SJCRH30 (cell line): ENCODE data around the gene CAMK2D. TPM values are rescaled to one million over a fixed set of nuclear protein-coding genes. Genes with fewer than 3 reads are reported as not detected.

ENCODE experiments used
- DNase-seq, 2 experiments: peaks; one replicate each; pipeline ENCODE4 v3.0.0-alpha.2; 2015 to 2020
- H3K27ac ChIP-seq: fragments of 250-450 bp; sonication (Bioruptor Pico); 2 replicates; pipeline ENCODE4 v1.5.1; 2020; ENCODE audit warnings: mild to moderate bottlenecking, moderate library complexity
- H3K27me3 ChIP-seq: fragments of 250-450 bp; sonication (Bioruptor Pico); 2 replicates; pipeline ENCODE4 v1.5.1; 2020; ENCODE audit warnings: mild to moderate bottlenecking, moderate library complexity
- H3K36me3 ChIP-seq: fragments of 250-450 bp; sonication (Bioruptor Pico); 2 replicates; pipeline ENCODE4 v1.5.1; 2020; ENCODE audit warnings: mild to moderate bottlenecking, moderate library complexity
- H3K4me1 ChIP-seq: fragments of 250-450 bp; sonication (Bioruptor Pico); 2 replicates; pipeline ENCODE4 v1.5.1; 2020; ENCODE audit warnings: mild to moderate bottlenecking, moderate library complexity
- H3K4me3 ChIP-seq: fragments of 250-450 bp; sonication (Bioruptor Pico); 2 replicates; pipeline ENCODE4 v1.5.1; 2020; ENCODE audit warnings: mild to moderate bottlenecking, moderate library complexity
- H3K9me3 ChIP-seq: fragments of 250-450 bp; sonication (Bioruptor Pico); replicated peaks from 2 replicates; pipeline ENCODE4 v1.5.1; 2020; ENCODE audit warnings: mild to moderate bottlenecking, moderate library complexity
- total RNA-seq: library from RNA; depleted of rRNA; stranded (reverse); fragments of >200 nt; shearing (Covaris generic); gene quantifications from 2 replicates; pipeline ENCODE4 v1.2.3, GENCODE V29; 2014

Gene CAMK2D
- total RNA-seq, 1 experiment from 2014 or later: 36.4 TPM

GRCh38 chr4:113591982-113592381 lies 169.6 kb downstream of the CAMK2D start:
- no peaks in the 10 kb centered on the region for H3K36me3 ChIP-seq
- no peak overlapping the region for H3K27ac ChIP-seq
- no peaks in the 10 kb centered on the region for H3K27me3 ChIP-seq
- peak in 1 of 2 experiments; percentile 51 for DNase-seq
- H3K4me1 ChIP-seq: peaks cover 8% of the 10 kb centered on the region; the same call in 1 of the 2 replicates
- no peak overlapping the region for H3K4me3 ChIP-seq
- no peaks in the 10 kb centered on the region for H3K9me3 ChIP-seq

GRCh38 chr4:113588895-113589668 lies 172.5 kb downstream of the CAMK2D start:
- no peaks in the 10 kb centered on the region for H3K9me3 ChIP-seq
- no peaks in the 10 kb centered on the region for H3K27me3 ChIP-seq
- no peak overlapping the region for H3K4me3 ChIP-seq
- no peak for DNase-seq
- no peaks in the 10 kb centered on the region for H3K36me3 ChIP-seq
- H3K27ac ChIP-seq: no peak overlapping the region
- H3K4me1 ChIP-seq: peaks cover 17% of the 10 kb centered on the region

GRCh38 chr4:113587640-113588275 lies 173.8 kb downstream of the CAMK2D start:
- H3K27me3 ChIP-seq: no peaks in the 10 kb centered on the region

GRCh38 chr4:113587156-113587555 lies 174.4 kb downstream of the CAMK2D start:
- Histone ChIP-seq H3K27me3 (no peaks in the 10 kb centered on the region), H3K27ac (no peak overlapping the region), H3K9me3 (no peaks in the 10 kb centered on the region), H3K4me1 (peaks cover 17% of the 10 kb centered on the region), H3K36me3 (no peaks in the 10 kb centered on the region), H3K4me3 (no peak overlapping the region)
- no peak for DNase-seq

More at GRCh38 chr4:113587640-113588275, 173.8 kb downstream of the CAMK2D start:
- H3K9me3 ChIP-seq: no peaks in the 10 kb centered on the region
- no peak overlapping the region for H3K4me3 ChIP-seq
- peaks cover 20% of the 10 kb centered on the region for H3K4me1 ChIP-seq
- no peak for DNase-seq
- no peak overlapping the region for H3K27ac ChIP-seq
- H3K36me3 ChIP-seq: no peaks in the 10 kb centered on the region

GRCh38 chr4:113586072-113586471 lies 175.5 kb downstream of the CAMK2D start:
- no peaks in the 10 kb centered on the region for H3K27me3 ChIP-seq
- peaks cover 12% of the 10 kb centered on the region for H3K4me1 ChIP-seq
- DNase-seq: peak in 1 of 2 experiments; percentile 13
- no peak overlapping the region for H3K4me3 ChIP-seq
- H3K36me3 ChIP-seq: no peaks in the 10 kb centered on the region
- H3K9me3 ChIP-seq: no peaks in the 10 kb centered on the region
- no peak overlapping the region for H3K27ac ChIP-seq

- Histone ChIP-seq H3K4me3 (no peak overlapping the region), H3K4me1 (peaks cover 12% of the 10 kb centered on the region), H3K9me3 (no peaks in the 10 kb centered on the region), H3K36me3 (no peaks in the 10 kb centered on the region), H3K27me3 (no peaks in the 10 kb centered on the region), H3K27ac (peak overlapping the region; percentile 26)
- peak; percentile 57 to 74 for DNase-seq
Observed at GRCh38 chr4:113584407-113585150, 177.0 kb downstream of the CAMK2D start.

GRCh38 chr4:113582737-113583136 lies 178.8 kb downstream of the CAMK2D start:
- no peaks in the 10 kb centered on the region for H3K36me3 ChIP-seq
- H3K27ac ChIP-seq: no peak overlapping the region
- H3K27me3 ChIP-seq: no peaks in the 10 kb centered on the region
- no peak overlapping the region for H3K4me3 ChIP-seq
- H3K9me3 ChIP-seq: no peaks in the 10 kb centered on the region
- DNase-seq: no peak
- H3K4me1 ChIP-seq: peaks cover 12% of the 10 kb centered on the region

GRCh38 chr4:113579360-113579759 lies 182.2 kb downstream of the CAMK2D start:
- Histone ChIP-seq H3K4me1 (peaks cover 35% of the 10 kb centered on the region), H3K4me3 (no peak overlapping the region), H3K27me3 (no peaks in the 10 kb centered on the region), H3K36me3 (no peaks in the 10 kb centered on the region), H3K27ac (no peak overlapping the region), H3K9me3 (no peaks in the 10 kb centered on the region)
- DNase-seq: no peak

- peak in 1 of 2 experiments; percentile 25 for DNase-seq
- Histone ChIP-seq H3K27ac (no peak overlapping the region), H3K27me3 (no peaks in the 10 kb centered on the region), H3K4me3 (no peak overlapping the region), H3K4me1 (peaks cover 35% of the 10 kb centered on the region), H3K36me3 (no peaks in the 10 kb centered on the region), H3K9me3 (no peaks in the 10 kb centered on the region)
Observed at GRCh38 chr4:113576947-113577678, 184.4 kb downstream of the CAMK2D start.

GRCh38 chr4:113575401-113575800 lies 186.1 kb downstream of the CAMK2D start:
- H3K36me3 ChIP-seq: no peaks in the 10 kb centered on the region
- peaks cover 35% of the 10 kb centered on the region for H3K4me1 ChIP-seq
- no peak overlapping the region for H3K4me3 ChIP-seq
- H3K27ac ChIP-seq: peak overlapping the region; percentile 66; the same call in 1 of the 2 replicates
- DNase-seq: peak; percentile 37 to 78
- no peaks in the 10 kb centered on the region for H3K27me3 ChIP-seq
- H3K9me3 ChIP-seq: no peaks in the 10 kb centered on the region

GRCh38 chr4:113574636-113575103 lies 186.9 kb downstream of the CAMK2D start:
- Histone ChIP-seq H3K27me3 (no peaks in the 10 kb centered on the region), H3K36me3 (no peaks in the 10 kb centered on the region), H3K27ac (peak overlapping the region; percentile 66), H3K4me1 (peaks cover 35% of the 10 kb centered on the region), H3K9me3 (no peaks in the 10 kb centered on the region), H3K4me3 (no peak overlapping the region)
- peak; percentile 21 to 67 for DNase-seq

GRCh38 chr4:113572620-113573019 lies 188.9 kb downstream of the CAMK2D start:
- DNase-seq: no peak
- Histone ChIP-seq H3K9me3 (no peaks in the 10 kb centered on the region), H3K4me3 (no peak overlapping the region), H3K4me1 (peaks cover 35% of the 10 kb centered on the region), H3K36me3 (no peaks in the 10 kb centered on the region), H3K27ac (no peak overlapping the region), H3K27me3 (no peaks in the 10 kb centered on the region)

GRCh38 chr4:113566015-113566795 lies 195.3 kb downstream of the CAMK2D start:
- Histone ChIP-seq H3K36me3 (no peaks in the 10 kb centered on the region), H3K4me3 (no peak overlapping the region), H3K4me1 (peaks cover 12% of the 10 kb centered on the region), H3K27ac (no peak overlapping the region), H3K9me3 (no peaks in the 10 kb centered on the region), H3K27me3 (no peaks in the 10 kb centered on the region)
- DNase-seq: no peak

- DNase-seq: no peak
- Histone ChIP-seq H3K4me1 (peaks cover 12% of the 10 kb centered on the region), H3K9me3 (no peaks in the 10 kb centered on the region), H3K36me3 (no peaks in the 10 kb centered on the region), H3K4me3 (no peak overlapping the region), H3K27ac (no peak overlapping the region), H3K27me3 (no peaks in the 10 kb centered on the region)
Observed at GRCh38 chr4:113565702-113566012, 195.9 kb downstream of the CAMK2D start.
